Suprapubic skin (tissue), 4 donors: ENCODE results near the gene FOXO6. TPM values are rescaled to one million over a fixed set of nuclear protein-coding genes. Genes with fewer than 3 reads are reported as not detected.

Experiments used
- DNase-seq, 2 donors: peaks; one replicate each; pipeline ENCODE4 v3.0.0-alpha.2; 2019; ENCODE audit warnings: low spot score in 2 of 2
- H3K27ac ChIP-seq: fragments of 200-600 bp; sonication (generic); one replicate; pipeline ENCODE4 v1.5.1; 2019
- H3K27me3 ChIP-seq: fragments of 200-600 bp; sonication (generic); one replicate; pipeline ENCODE4 v1.5.1; 2019
- H3K36me3 ChIP-seq: fragments of 200-600 bp; sonication (generic); one replicate; pipeline ENCODE4 v1.5.1; 2019
- H3K4me1 ChIP-seq: fragments of 200-600 bp; sonication (generic); one replicate; pipeline ENCODE4 v1.5.1; 2019
- H3K4me3 ChIP-seq: fragments of 200-600 bp; sonication (generic); one replicate; pipeline ENCODE4 v1.5.1; 2019; ENCODE audit warnings: mild to moderate bottlenecking
- H3K9me3 ChIP-seq: fragments of 200-600 bp; sonication (generic); one replicate; pipeline ENCODE4 v1.5.1; 2019
- CTCF ChIP-seq, 2 donors: fragments of 200-600 bp in 1 of 2; fragments of 450-650 bp in 1 of 2; sonication (generic) in 1 of 2; IDR thresholded peaks; one replicate each; pipeline ENCODE4 v1.5.1; 2016 to 2019; ENCODE audit warnings: antibody characterized with exemption in 2 of 2, mild to moderate bottlenecking in 1 of 2, moderate library complexity in 1 of 2
- EP300 ChIP-seq: sonication (generic); formaldehyde crosslinking; IDR thresholded peaks from one replicate; pipeline ENCODE4 v1.6.1; 2017; ENCODE audit warnings: antibody characterized with exemption
- POLR2A ChIP-seq, 2 donors: fragments of 450-650 bp; IDR thresholded peaks; one replicate each; pipeline ENCODE4 v1.6.1; 2017; ENCODE audit warnings: antibody characterized with exemption in 2 of 2, mild to moderate bottlenecking in 2 of 2, moderate library complexity in 2 of 2
- POLR2AphosphoS5 ChIP-seq, 3 donors: sonication (generic); formaldehyde crosslinking; IDR thresholded peaks; one replicate each; pipeline ENCODE4 v1.6.1; 2017; ENCODE audit warnings: antibody characterized with exemption in 3 of 3
- WGBS: methylation state at CpG from one replicate; pipeline ENCODE4 v1.1.5; 2018; 5-methylcytosine and 5-hydroxymethylcytosine counted together
- total RNA-seq, 4 donors: library from RNA; depleted of rRNA; stranded (reverse); fragments of >200 nt; gene quantifications; one replicate each; pipeline ENCODE4 v1.1.0, GENCODE V29; 2016

The FOXO6 gene
- total RNA-seq, 4 donors from 2014 or later, result 1.4 to 2.8 (median 1.6) TPM

- no peaks in the 10 kb centered on the region for H3K36me3 ChIP-seq
- WGBS, result 65% methylated on average over 7 of the region's 8 CpGs
- no peak for DNase-seq
- no peaks in the 10 kb centered on the region for H3K27me3 ChIP-seq
- no peaks in the 10 kb centered on the region for H3K9me3 ChIP-seq
- peaks cover 78% of the 10 kb centered on the region for H3K4me1 ChIP-seq
- TF ChIP-seq CTCF (IDR thresholded peaks at IDR 0.05), result no peak
- TF ChIP-seq POLR2AphosphoS5 (IDR thresholded peaks at IDR 0.05), result no peak
- TF ChIP-seq EP300, result no peak
- no peak for TF ChIP-seq POLR2A (IDR thresholded peaks at IDR 0.05)
- H3K27ac ChIP-seq, result no peak overlapping the region
- peak overlapping the region; percentile 65 for H3K4me3 ChIP-seq
Measured at GRCh38 chr1:41362749-41363590, 1.7 kb downstream of the FOXO6 start.

- 78% methylated on average over 4 of the region's 4 CpGs for WGBS
- Histone ChIP-seq H3K27ac (no peak overlapping the region), H3K27me3 (no peaks in the 10 kb centered on the region), H3K36me3 (no peaks in the 10 kb centered on the region), H3K4me3 (no peak overlapping the region), H3K9me3 (no peaks in the 10 kb centered on the region), H3K4me1 (peaks cover 71% of the 10 kb centered on the region)
- no peak for DNase-seq
- TF ChIP-seq CTCF (IDR thresholded peaks at IDR 0.05) (no peak), POLR2AphosphoS5 (IDR thresholded peaks at IDR 0.05) (no peak), POLR2A (IDR thresholded peaks at IDR 0.05) (no peak), EP300 (no peak)
Measured at GRCh38 chr1:41363591-41364320, 2.5 kb downstream of the FOXO6 start.

DNA sequence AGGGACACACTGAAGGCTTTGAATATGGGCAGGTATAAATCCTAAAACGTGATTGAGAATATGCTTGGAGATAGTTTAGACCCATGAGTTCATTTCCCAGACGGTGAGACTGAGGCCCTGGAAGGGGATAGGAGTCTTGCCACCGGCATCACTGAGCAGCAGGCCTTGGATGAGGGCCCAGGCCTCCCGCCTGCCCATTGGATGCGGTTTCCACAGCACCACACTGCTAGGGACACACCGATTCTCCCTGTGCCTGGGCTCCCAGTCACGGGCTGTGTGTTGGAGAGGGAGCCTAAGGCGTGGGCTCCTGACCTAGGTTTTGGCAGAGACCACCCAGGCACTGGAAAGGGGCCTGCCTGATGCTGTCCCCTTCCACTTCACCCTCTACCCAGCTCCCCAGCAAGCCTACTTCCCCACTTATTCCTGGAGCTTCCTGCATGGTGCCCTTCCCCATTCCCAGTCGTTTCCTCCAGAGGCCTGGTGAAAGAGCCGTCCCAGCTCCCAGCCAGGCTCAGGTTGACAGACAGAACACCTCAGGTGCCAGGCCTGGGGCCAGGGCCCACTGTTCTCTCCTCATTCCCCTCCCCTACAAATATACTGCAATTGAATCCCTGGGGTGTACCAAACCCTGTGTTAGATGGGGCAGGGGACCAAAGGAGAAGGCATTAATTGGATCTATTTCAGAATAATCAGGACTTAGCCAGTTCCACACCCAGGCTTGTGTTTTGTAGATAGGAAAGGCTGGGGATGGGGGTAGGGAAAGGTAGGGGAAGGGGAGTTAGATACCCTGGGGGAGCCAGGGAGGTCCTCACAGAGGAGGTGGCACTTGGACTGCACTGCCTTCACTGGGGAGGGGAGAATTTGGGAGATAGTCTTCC, 3.4 kb downstream of the FOXO6 start:
- Histone ChIP-seq H3K27me3 (no peaks in the 10 kb centered on the region), H3K4me1 (peaks cover 61% of the 10 kb centered on the region), H3K4me3 (no peak overlapping the region), H3K27ac (no peak overlapping the region), H3K9me3 (no peaks in the 10 kb centered on the region), H3K36me3 (no peaks in the 10 kb centered on the region)
- TF ChIP-seq POLR2AphosphoS5 (IDR thresholded peaks at IDR 0.05) (no peak), EP300 (no peak), CTCF (IDR thresholded peaks at IDR 0.05) (no peak), POLR2A (IDR thresholded peaks at IDR 0.05) (no peak)
- DNase-seq, result no peak
- 67% methylated on average over 9 of the region's 10 CpGs for WGBS

DNA sequence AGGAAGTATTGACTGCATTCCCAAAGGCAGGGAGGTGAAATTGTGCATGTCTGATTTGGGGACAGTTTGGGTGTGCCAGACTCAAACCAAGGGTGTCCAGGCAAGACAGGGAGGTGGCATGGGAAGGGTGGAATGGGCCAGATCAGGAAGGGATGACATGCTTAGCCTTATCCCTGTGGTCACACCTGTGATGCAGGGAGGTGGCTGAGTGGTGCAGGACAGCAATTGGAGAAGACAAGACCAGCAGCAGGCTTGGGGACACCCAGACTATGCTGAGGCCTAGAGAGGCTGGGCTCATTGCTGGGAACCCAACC, 4.0 kb downstream of the FOXO6 start:
- H3K27me3 ChIP-seq, result no peaks in the 10 kb centered on the region
- H3K36me3 ChIP-seq, result no peaks in the 10 kb centered on the region
- peaks cover 55% of the 10 kb centered on the region for H3K4me1 ChIP-seq
- H3K4me3 ChIP-seq, result no peak overlapping the region
- TF ChIP-seq POLR2A (IDR thresholded peaks at IDR 0.05), result no peak
- no peak for TF ChIP-seq POLR2AphosphoS5 (IDR thresholded peaks at IDR 0.05)
- no peak for TF ChIP-seq EP300
- no peak for TF ChIP-seq CTCF (IDR thresholded peaks at IDR 0.05)
- no peaks in the 10 kb centered on the region for H3K9me3 ChIP-seq
- DNase-seq, result no peak
- H3K27ac ChIP-seq, result no peak overlapping the region
